Dendritic cell treated with granulocyte-macrophage colony-stimulating factor and Interleukin-4, amounts not matched to agents 40 ng/mL and 50 ng/mL, for 4 days (primary cell): ENCODE measurements around the gene LRRC4C.

ENCODE experiments used
- H3K27ac Mint-ChIP-seq: one replicate; pipeline ENCODE4 v1.8.0; 2022; ENCODE audit warnings: mild to moderate bottlenecking, mixed read lengths
- H3K27me3 Mint-ChIP-seq: one replicate; pipeline ENCODE4 v1.8.0; 2022; ENCODE audit warnings: mild to moderate bottlenecking, mixed read lengths
- H3K36me3 Mint-ChIP-seq: one replicate; pipeline ENCODE4 v1.8.0; 2022; ENCODE audit warnings: low read depth, mixed read lengths
- H3K4me1 Mint-ChIP-seq: one replicate; pipeline ENCODE4 v1.8.0; 2022; ENCODE audit warnings: low read depth, mixed read lengths
- H3K4me3 Mint-ChIP-seq: one replicate; pipeline ENCODE4 v1.8.0; 2022; ENCODE audit warnings: mild to moderate bottlenecking, moderate library complexity, mixed read lengths
- H3K9me3 Mint-ChIP-seq: one replicate; pipeline ENCODE4 v1.8.0; 2022; ENCODE audit warnings: mixed read lengths
- intact Hi-C: fragments of 100-400 bp; cut with micrococcal nuclease; formaldehyde crosslinking; loops from one replicate; pipeline ENCODE4 v1.15.0; 2022

The LRRC4C gene

GRCh38 chr11:41451011-41451410 is 8.4 kb downstream of the LRRC4C start:
- Mint-ChIP-seq H3K4me1 (no peaks in the 10 kb centered on the region), H3K4me3 (no peak overlapping the region), H3K27me3 (no peaks in the 10 kb centered on the region), H3K9me3 (no peaks in the 10 kb centered on the region), H3K36me3 (no peaks in the 10 kb centered on the region), H3K27ac (no peak overlapping the region)
- intact Hi-C loops = no loop called here

GRCh38 chr11:41449483-41450050 is 9.9 kb downstream of the LRRC4C start:
- H3K4me3 Mint-ChIP-seq = no peak overlapping the region
- H3K4me1 Mint-ChIP-seq = no peaks in the 10 kb centered on the region
- no peaks in the 10 kb centered on the region for H3K9me3 Mint-ChIP-seq
- H3K36me3 Mint-ChIP-seq = no peaks in the 10 kb centered on the region
- no peaks in the 10 kb centered on the region for H3K27me3 Mint-ChIP-seq
- intact Hi-C loops = no loop called here
- H3K27ac Mint-ChIP-seq = no peak overlapping the region

GRCh38 chr11:41446566-41446965 is 12.9 kb downstream of the LRRC4C start:
- H3K27ac Mint-ChIP-seq = no peak overlapping the region

GRCh38 chr11:41446107-41446506 is 13.3 kb downstream of the LRRC4C start:
- Mint-ChIP-seq H3K9me3 (no peaks in the 10 kb centered on the region), H3K4me3 (no peak overlapping the region), H3K27ac (no peak overlapping the region), H3K4me1 (no peaks in the 10 kb centered on the region), H3K36me3 (no peaks in the 10 kb centered on the region), H3K27me3 (no peaks in the 10 kb centered on the region)
- intact Hi-C loops = no loop called here

More at GRCh38 chr11:41446566-41446965, 12.9 kb downstream of the LRRC4C start:
- no peaks in the 10 kb centered on the region for H3K4me1 Mint-ChIP-seq
- intact Hi-C loops = no loop called here
- H3K27me3 Mint-ChIP-seq = no peaks in the 10 kb centered on the region
- no peaks in the 10 kb centered on the region for H3K9me3 Mint-ChIP-seq
- no peak overlapping the region for H3K4me3 Mint-ChIP-seq
- H3K36me3 Mint-ChIP-seq = no peaks in the 10 kb centered on the region

- Mint-ChIP-seq H3K27me3 (no peaks in the 10 kb centered on the region), H3K9me3 (no peaks in the 10 kb centered on the region), H3K4me3 (no peak overlapping the region), H3K4me1 (no peaks in the 10 kb centered on the region), H3K36me3 (no peaks in the 10 kb centered on the region), H3K27ac (no peak overlapping the region)
- intact Hi-C loops = no loop called here
Observed at GRCh38 chr11:41437006-41437490, 22.4 kb downstream of the LRRC4C start.

GRCh38 chr11:41435531-41435930 is 23.9 kb downstream of the LRRC4C start:
- Mint-ChIP-seq H3K9me3 (no peaks in the 10 kb centered on the region), H3K4me1 (no peaks in the 10 kb centered on the region), H3K36me3 (no peaks in the 10 kb centered on the region), H3K27ac (no peak overlapping the region), H3K4me3 (no peak overlapping the region), H3K27me3 (no peaks in the 10 kb centered on the region)
- intact Hi-C loops = no loop called here

GRCh38 chr11:41431784-41432183 is 27.7 kb downstream of the LRRC4C start:
- no peak overlapping the region for H3K4me3 Mint-ChIP-seq
- H3K9me3 Mint-ChIP-seq = no peaks in the 10 kb centered on the region
- intact Hi-C loops = no loop called here
- no peaks in the 10 kb centered on the region for H3K36me3 Mint-ChIP-seq
- no peaks in the 10 kb centered on the region for H3K4me1 Mint-ChIP-seq
- no peaks in the 10 kb centered on the region for H3K27me3 Mint-ChIP-seq
- H3K27ac Mint-ChIP-seq = no peak overlapping the region

- no peak overlapping the region for H3K27ac Mint-ChIP-seq
- intact Hi-C loops = no loop called here
- H3K36me3 Mint-ChIP-seq = no peaks in the 10 kb centered on the region
- no peaks in the 10 kb centered on the region for H3K9me3 Mint-ChIP-seq
- H3K27me3 Mint-ChIP-seq = no peaks in the 10 kb centered on the region
- no peaks in the 10 kb centered on the region for H3K4me1 Mint-ChIP-seq
- H3K4me3 Mint-ChIP-seq = no peak overlapping the region
Observed at GRCh38 chr11:41419901-41420300, 39.6 kb downstream of the LRRC4C start.

GRCh38 chr11:41414771-41415440 is 44.5 kb downstream of the LRRC4C start:
- Mint-ChIP-seq H3K4me3 (no peak overlapping the region), H3K4me1 (no peaks in the 10 kb centered on the region), H3K9me3 (no peaks in the 10 kb centered on the region), H3K27ac (no peak overlapping the region), H3K36me3 (no peaks in the 10 kb centered on the region), H3K27me3 (no peaks in the 10 kb centered on the region)
- intact Hi-C loops = no loop called here

GRCh38 chr11:41413843-41414242 is 45.6 kb downstream of the LRRC4C start:
- no peaks in the 10 kb centered on the region for H3K4me1 Mint-ChIP-seq
- no peak overlapping the region for H3K27ac Mint-ChIP-seq
- intact Hi-C loops = no loop called here
- no peaks in the 10 kb centered on the region for H3K27me3 Mint-ChIP-seq
- no peak overlapping the region for H3K4me3 Mint-ChIP-seq
- H3K36me3 Mint-ChIP-seq = no peaks in the 10 kb centered on the region
- H3K9me3 Mint-ChIP-seq = no peaks in the 10 kb centered on the region

- Mint-ChIP-seq H3K27me3 (no peaks in the 10 kb centered on the region), H3K36me3 (no peaks in the 10 kb centered on the region), H3K4me3 (no peak overlapping the region), H3K9me3 (no peaks in the 10 kb centered on the region), H3K4me1 (no peaks in the 10 kb centered on the region), H3K27ac (no peak overlapping the region)
- intact Hi-C loops = no loop called here
Observed at GRCh38 chr11:41405812-41406211, 53.6 kb downstream of the LRRC4C start.

GRCh38 chr11:41404109-41404508 is 55.3 kb downstream of the LRRC4C start:
- H3K4me1 Mint-ChIP-seq = no peaks in the 10 kb centered on the region
- no peak overlapping the region for H3K4me3 Mint-ChIP-seq
- no peaks in the 10 kb centered on the region for H3K9me3 Mint-ChIP-seq
- H3K27me3 Mint-ChIP-seq = no peaks in the 10 kb centered on the region
- H3K27ac Mint-ChIP-seq = no peak overlapping the region
- intact Hi-C loops = no loop called here
- H3K36me3 Mint-ChIP-seq = no peaks in the 10 kb centered on the region

GRCh38 chr11:41403458-41403857 is 56.0 kb downstream of the LRRC4C start:
- Mint-ChIP-seq H3K27me3 (no peaks in the 10 kb centered on the region), H3K36me3 (no peaks in the 10 kb centered on the region), H3K9me3 (no peaks in the 10 kb centered on the region), H3K4me3 (no peak overlapping the region), H3K27ac (no peak overlapping the region), H3K4me1 (no peaks in the 10 kb centered on the region)
- intact Hi-C loops = no loop called here

GRCh38 chr11:41400819-41401382 is 58.6 kb downstream of the LRRC4C start:
- no peaks in the 10 kb centered on the region for H3K27me3 Mint-ChIP-seq
- H3K27ac Mint-ChIP-seq = no peak overlapping the region
- H3K4me3 Mint-ChIP-seq = no peak overlapping the region
- no peaks in the 10 kb centered on the region for H3K36me3 Mint-ChIP-seq
- intact Hi-C loops = no loop called here
- H3K9me3 Mint-ChIP-seq = no peaks in the 10 kb centered on the region
- no peaks in the 10 kb centered on the region for H3K4me1 Mint-ChIP-seq

GRCh38 chr11:41400124-41400523 is 59.3 kb downstream of the LRRC4C start:
- Mint-ChIP-seq H3K4me3 (no peak overlapping the region), H3K27ac (no peak overlapping the region), H3K36me3 (no peaks in the 10 kb centered on the region), H3K27me3 (no peaks in the 10 kb centered on the region), H3K9me3 (no peaks in the 10 kb centered on the region), H3K4me1 (no peaks in the 10 kb centered on the region)
- intact Hi-C loops = no loop called here
